ENCODE results near the gene EFR3B. TPM values are rescaled to one million over a fixed set of nuclear protein-coding genes. Genes with fewer than 3 reads are reported as not detected.
A peak's percentile ranks its signal among the peaks of the same experiment; 100 is the strongest.
"Not testable (repeated sequence)": the region's sequence is repeated elsewhere in the genome, so short reads cannot be mapped to it uniquely, and the experiment has no call there.

Gene EFR3B
- total RNA-seq, 1 donor from 2014 or later: 0.07 TPM

- DNase-seq (no peak), ATAC-seq (ENCODE audit: low read depth) (no peak)
- no peak overlapping the region for H3K4me3 Mint-ChIP-seq
- TF ChIP-seq CTCF (IDR thresholded peaks at IDR 0.05): no peak
- no peak overlapping the region for H3K27ac Mint-ChIP-seq
- ChIA-PET POLR2A (no interaction called here), CTCF (no interaction called here)
- H3K36me3 Mint-ChIP-seq (ENCODE audit: low read depth): no peaks in the 10 kb centered on the region
- H3K27me3 Mint-ChIP-seq: no peaks in the 10 kb centered on the region
- H3K9me3 Mint-ChIP-seq: no peaks in the 10 kb centered on the region
- intact Hi-C loops (cut with micrococcal nuclease): no loop called here
- H3K4me1 Mint-ChIP-seq: peaks cover 8% of the 10 kb centered on the region
These were observed 113.5 kb downstream of the EFR3B start for GRCh38 chr2:25155401-25155800.

GRCh38 chr2:25158096-25158852 is 116.4 kb downstream of the EFR3B start:
- no peaks in the 10 kb centered on the region for H3K9me3 Mint-ChIP-seq
- no peak for TF ChIP-seq CTCF (IDR thresholded peaks at IDR 0.05)
- intact Hi-C loops (cut with micrococcal nuclease): no loop called here
- H3K27ac Mint-ChIP-seq: no peak overlapping the region
- CTCF ChIA-PET: no interaction called here
- DNase-seq: no peak
- peaks cover 12% of the 10 kb centered on the region for H3K4me1 Mint-ChIP-seq
- no peak overlapping the region for H3K4me3 Mint-ChIP-seq
- no peaks in the 10 kb centered on the region for H3K27me3 Mint-ChIP-seq
- POLR2A ChIA-PET: no interaction called here
- no peaks in the 10 kb centered on the region for H3K36me3 Mint-ChIP-seq (ENCODE audit: low read depth)
- no peak for ATAC-seq (ENCODE audit: low read depth)

GRCh38 chr2:25159949-25160348 is 118.1 kb downstream of the EFR3B start:
- Mint-ChIP-seq H3K4me1 (peaks cover 12% of the 10 kb centered on the region), H3K27me3 (no peaks in the 10 kb centered on the region), H3K36me3 (ENCODE audit: low read depth) (no peaks in the 10 kb centered on the region), H3K9me3 (no peaks in the 10 kb centered on the region), H3K27ac (no peak overlapping the region), H3K4me3 (peak overlapping the region; percentile 69)
- TF ChIP-seq CTCF (IDR thresholded peaks at IDR 0.05): no peak
- DNase-seq: no peak
- intact Hi-C loops (cut with micrococcal nuclease): no loop called here
- CTCF ChIA-PET: no interaction called here
- POLR2A ChIA-PET: interaction anchor here (0.6 kb wide), 1 partner anchor 394 kb away, joined by 5 read pairs; no protein-coding TSS in a partner anchor
- ATAC-seq (ENCODE audit: low read depth): no peak

GRCh38 chr2:25160376-25160775 is 118.5 kb downstream of the EFR3B start:
- intact Hi-C loops (cut with micrococcal nuclease): no loop called here
- Mint-ChIP-seq H3K4me3 (peak overlapping the region; percentile 69), H3K9me3 (no peaks in the 10 kb centered on the region), H3K27ac (no peak overlapping the region), H3K36me3 (ENCODE audit: low read depth) (no peaks in the 10 kb centered on the region), H3K27me3 (no peaks in the 10 kb centered on the region), H3K4me1 (peaks cover 16% of the 10 kb centered on the region)
- DNase-seq: no peak
- CTCF ChIA-PET: no interaction called here
- no peak for TF ChIP-seq CTCF (IDR thresholded peaks at IDR 0.05)
- POLR2A ChIA-PET: no interaction called here
- ATAC-seq (ENCODE audit: low read depth): no peak

- DNase-seq: peak; percentile 61
- Mint-ChIP-seq H3K4me3 (peak overlapping the region; percentile 69), H3K9me3 (no peaks in the 10 kb centered on the region), H3K36me3 (ENCODE audit: low read depth) (no peaks in the 10 kb centered on the region), H3K27ac (peak overlapping the region; percentile 35), H3K4me1 (peaks cover 24% of the 10 kb centered on the region), H3K27me3 (no peaks in the 10 kb centered on the region)
- intact Hi-C loops (cut with micrococcal nuclease): no loop called here
- POLR2A ChIA-PET: interaction anchor here (0.6 kb wide), 1 partner anchor 1116 kb away, joined by 4 read pairs; no protein-coding TSS in a partner anchor
- TF ChIP-seq CTCF (IDR thresholded peaks at IDR 0.05): no peak
- peak; percentile 32 for ATAC-seq (ENCODE audit: low read depth)
- CTCF ChIA-PET: no interaction called here
These were observed 119.3 kb downstream of the EFR3B start for GRCh38 chr2:25161055-25161781.

- peaks cover 30% of the 10 kb centered on the region for H3K4me1 Mint-ChIP-seq
- POLR2A ChIA-PET: interaction anchor here (0.7 to 0.8 kb wide), 2 partner anchors 117 to 259 kb away, joined by 3 read pairs; no protein-coding TSS in a partner anchor
- H3K4me3 Mint-ChIP-seq: peak overlapping the region; percentile 11
- H3K27me3 Mint-ChIP-seq; intact Hi-C loops (cut with micrococcal nuclease); H3K36me3 Mint-ChIP-seq (ENCODE audit: low read depth); H3K27ac Mint-ChIP-seq; H3K9me3 Mint-ChIP-seq; ATAC-seq (ENCODE audit: low read depth); DNase-seq; CTCF ChIA-PET: not testable (repeated sequence)
These were observed 120.2 kb downstream of the EFR3B start for GRCh38 chr2:25162061-25162460.
